Liver (tissue), 9 donors: ENCODE measurements around the gene PTPRS. TPM values are rescaled to one million over a fixed set of nuclear protein-coding genes. Genes with fewer than 3 reads are reported as not detected.
A peak's percentile ranks its signal among the peaks of the same experiment; 100 is the strongest.

Source experiments
- DNase-seq: peaks from one replicate; pipeline ENCODE4 v3.0.0-alpha.2; 2017; ENCODE audit warnings: low spot score
- H3K27ac ChIP-seq, 2 donors: one replicate each; pipeline ENCODE4 v1.7.0; 2013; ENCODE audit warnings: inconsistent platforms in 2 of 2, low read length in 2 of 2, control low read depth in 1 of 2, low read depth in 1 of 2, mild to moderate bottlenecking in 1 of 2
- H3K27me3 ChIP-seq, 4 donors: one replicate each; pipeline versions ENCODE4 v1.6.1 to v1.7.0; 2013; ENCODE audit warnings: low read length in 3 of 4, inconsistent platforms in 1 of 4, mild to moderate bottlenecking in 1 of 4, moderate library complexity in 1 of 4; ENCODE audit not compliant: control insufficient read depth in 4 of 4, insufficient read depth in 4 of 4
- H3K36me3 ChIP-seq, 4 donors: one replicate each; pipeline versions ENCODE4 v1.6.1 to v1.7.0; 2013; ENCODE audit warnings: low read length in 3 of 4, mild to moderate bottlenecking in 3 of 4, low read depth in 1 of 4, moderate library complexity in 1 of 4; ENCODE audit not compliant: control insufficient read depth in 4 of 4, insufficient read depth in 3 of 4
- H3K4me1 ChIP-seq, 4 donors: one replicate each; pipeline versions ENCODE4 v1.6.1 to v1.7.0; 2013; ENCODE audit warnings: low read length in 3 of 4, mild to moderate bottlenecking in 3 of 4, moderate library complexity in 1 of 4; ENCODE audit not compliant: control insufficient read depth in 4 of 4, insufficient read depth in 4 of 4
- H3K4me3 ChIP-seq, 3 donors: one replicate each; pipeline versions ENCODE4 v1.6.1 to v1.7.0; 2013; ENCODE audit warnings: low read length in 3 of 3, control low read depth in 1 of 3, low read depth in 1 of 3, mild to moderate bottlenecking in 1 of 3
- H3K9ac ChIP-seq, 2 donors: one replicate each; pipeline ENCODE4 v1.7.0; 2013; ENCODE audit warnings: low read length in 2 of 2, mild to moderate bottlenecking in 2 of 2, moderate library complexity in 2 of 2, control low read depth in 1 of 2, low read depth in 1 of 2
- H3K9me3 ChIP-seq, 4 donors: one replicate each; pipeline versions ENCODE4 v1.6.1 to v1.7.0; 2013; ENCODE audit warnings: low read length in 3 of 4; ENCODE audit not compliant: control insufficient read depth in 4 of 4
- EGR1 ChIP-seq, 2 donors: IDR thresholded peaks; 2 replicates each; pipeline ENCODE4 v1.6.1; 2016 to 2018; ENCODE audit warnings: antibody characterized with exemption in 2 of 2, low read depth in 2 of 2
- FOXA1 ChIP-seq: IDR thresholded peaks from 2 replicates; pipeline ENCODE4 v1.6.1; 2016; ENCODE audit warnings: antibody characterized with exemption
- FOXA2 ChIP-seq: IDR thresholded peaks from 2 replicates; pipeline ENCODE4 v1.6.1; 2016; ENCODE audit warnings: antibody characterized with exemption
- HNF4A ChIP-seq, 2 donors: conservative IDR thresholded peaks; 2 replicates each; pipeline ENCODE4 v1.6.1; 2016; ENCODE audit warnings: antibody characterized with exemption in 2 of 2, mild to moderate bottlenecking in 2 of 2
- HNF4G ChIP-seq: IDR thresholded peaks from 2 replicates; pipeline ENCODE4 v1.6.1; 2016; ENCODE audit warnings: antibody characterized with exemption
- JUND ChIP-seq, 2 donors: IDR thresholded peaks; 2 replicates each; pipeline ENCODE4 v1.6.1; 2016; ENCODE audit warnings: antibody characterized with exemption in 2 of 2
- NR2F2 ChIP-seq: IDR thresholded peaks from 2 replicates; pipeline ENCODE4 v1.6.1; 2016; ENCODE audit warnings: antibody characterized with exemption
- RAD21 ChIP-seq, 2 donors: IDR thresholded peaks; 2 replicates each; pipeline ENCODE4 v1.6.1; 2016; ENCODE audit warnings: antibody characterized with exemption in 2 of 2, mild to moderate bottlenecking in 2 of 2
- RXRA ChIP-seq, 2 donors: IDR thresholded peaks; 2 replicates each; pipeline ENCODE4 v1.6.1; 2017 to 2018; ENCODE audit warnings: antibody characterized with exemption in 2 of 2, mild to moderate bottlenecking in 1 of 2
- SP1 ChIP-seq: IDR thresholded peaks from 2 replicates; pipeline ENCODE4 v1.6.1; 2018; ENCODE audit warnings: antibody characterized with exemption, mild to moderate bottlenecking
- TAF1 ChIP-seq: conservative IDR thresholded peaks from 2 replicates; pipeline ENCODE4 v1.6.1; 2016; ENCODE audit warnings: antibody characterized with exemption, mild to moderate bottlenecking
- WGBS: extraction: QIAGEN DNeasy Blood & Tissue Kit; methylation state at CpG from one replicate; pipeline ENCODE4 v1.1.7; 2013; 5-methylcytosine and 5-hydroxymethylcytosine counted together
- polyA plus RNA-seq, 2 donors: library from polyadenylated mRNA; stranded (reverse) in 1 of 2; unstranded in 1 of 2; fragments of 200-250 nt in 1 of 2; fragments of >200 nt in 1 of 2; fragmentation: Nextera tagmentation in 1 of 2; extraction: Ambion mirVana in 1 of 2; gene quantifications; one replicate each; pipeline versions ENCODE4 v1.2.1 to v1.2.3, GENCODE V29; 2013 to 2015
- total RNA-seq, 2 donors: library from RNA; depleted of rRNA; stranded (reverse); fragments of >200 nt; gene quantifications; one replicate each; pipeline ENCODE4 v1.2.3, GENCODE V29; 2014
- TF ChIP-seq, protein P1 (sequence below): fragments of 150-350 bp; IDR thresholded peaks from 2 replicates; pipeline ENCODE4 v1.5.1; 2017; ENCODE audit warnings: improper control_type of control experiment, low read depth, low read length; ENCODE audit not compliant: missing input control
- TF ChIP-seq, protein P2 (sequence below): IDR thresholded peaks from 2 replicates; pipeline ENCODE4 v1.6.1; 2016; ENCODE audit warnings: antibody characterized with exemption, mild to moderate bottlenecking
- TF ChIP-seq, protein P3 (sequence below): IDR thresholded peaks from 2 replicates; pipeline ENCODE4 v1.6.1; 2016; ENCODE audit warnings: antibody characterized with exemption
- TF ChIP-seq, protein P4 (sequence below): IDR thresholded peaks from 2 replicates; pipeline ENCODE4 v1.6.1; 2016; ENCODE audit warnings: antibody characterized with exemption
- TF ChIP-seq, protein P5 (sequence below): IDR thresholded peaks from 2 replicates; pipeline ENCODE4 v1.6.1; 2016; ENCODE audit warnings: antibody characterized with exemption
- donor health status: healthy.
- donor health status: healthy.
- donor health status: healthy.
- donor health status: healthy.
- donor health status: healthy.

The PTPRS gene
- total and polyA plus RNA-seq, 4 donors: 1.3 to 49.7 (median 20.2) TPM

DNA sequence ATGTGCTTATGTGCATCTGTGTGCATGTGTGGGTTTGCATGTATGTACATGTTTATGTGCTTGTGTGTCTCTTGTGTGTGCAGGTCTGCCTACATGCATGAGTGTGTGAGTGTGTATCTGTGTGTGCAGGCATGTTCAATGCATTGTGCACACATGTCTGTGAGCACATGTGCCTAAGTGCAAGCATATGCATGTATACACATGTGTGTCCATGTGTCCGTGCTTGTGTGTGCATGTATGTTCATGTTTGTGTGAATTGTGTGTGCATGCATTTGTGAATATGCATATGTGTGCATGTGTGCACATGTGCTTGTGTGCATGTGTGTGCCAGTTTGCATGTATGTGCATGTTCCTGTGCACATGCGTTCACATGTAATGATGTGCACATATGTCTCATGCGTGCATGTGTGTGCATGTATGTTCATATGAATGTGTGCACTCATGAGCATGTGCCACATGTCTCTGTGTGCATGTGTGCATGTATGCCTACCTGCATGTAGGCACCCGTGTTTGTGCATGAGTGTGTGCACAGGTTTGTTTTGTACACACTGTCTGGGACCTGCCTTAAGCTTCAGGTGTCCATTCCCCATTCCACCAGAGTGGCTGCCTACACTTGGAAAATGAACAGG, 32.1 kb upstream of the PTPRS start:
- Histone ChIP-seq H3K4me3 (no peak overlapping the region), H3K4me1 (no peaks in the 10 kb centered on the region), H3K9ac (no peak overlapping the region), H3K27ac (no peak overlapping the region), H3K27me3 (peaks cover 0 to 2% (median 0%) of the 10 kb centered on the region in 4 donors), H3K36me3 (no peaks in the 10 kb centered on the region), H3K9me3 (no peaks in the 10 kb centered on the region)
- no peak for DNase-seq
- WGBS: 78% methylated on average over 4 of the region's 4 CpGs
- no peak for TF ChIP-seq TAF1

DNA sequence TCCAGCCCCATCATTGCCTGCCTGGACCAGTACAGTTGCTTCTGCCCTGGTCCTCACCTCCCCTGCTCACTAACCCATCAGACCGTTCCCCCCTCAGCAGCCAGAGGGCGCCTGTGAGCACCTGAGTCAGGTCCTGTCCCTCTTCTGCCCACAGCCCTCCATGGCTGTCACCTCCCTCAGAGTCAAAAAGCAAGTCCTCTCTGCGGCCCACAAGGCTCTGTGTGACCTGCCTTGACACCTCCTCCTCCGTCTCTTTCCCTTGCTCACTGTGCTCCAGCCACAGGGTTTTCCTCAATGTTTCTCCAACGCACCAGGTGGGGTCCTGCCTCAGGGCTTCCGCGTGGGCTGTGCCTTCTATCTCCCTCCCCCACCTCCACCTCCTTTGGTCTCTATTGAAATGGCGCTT, 29.4 kb upstream of the PTPRS start:
- TF ChIP-seq, protein P1, sequence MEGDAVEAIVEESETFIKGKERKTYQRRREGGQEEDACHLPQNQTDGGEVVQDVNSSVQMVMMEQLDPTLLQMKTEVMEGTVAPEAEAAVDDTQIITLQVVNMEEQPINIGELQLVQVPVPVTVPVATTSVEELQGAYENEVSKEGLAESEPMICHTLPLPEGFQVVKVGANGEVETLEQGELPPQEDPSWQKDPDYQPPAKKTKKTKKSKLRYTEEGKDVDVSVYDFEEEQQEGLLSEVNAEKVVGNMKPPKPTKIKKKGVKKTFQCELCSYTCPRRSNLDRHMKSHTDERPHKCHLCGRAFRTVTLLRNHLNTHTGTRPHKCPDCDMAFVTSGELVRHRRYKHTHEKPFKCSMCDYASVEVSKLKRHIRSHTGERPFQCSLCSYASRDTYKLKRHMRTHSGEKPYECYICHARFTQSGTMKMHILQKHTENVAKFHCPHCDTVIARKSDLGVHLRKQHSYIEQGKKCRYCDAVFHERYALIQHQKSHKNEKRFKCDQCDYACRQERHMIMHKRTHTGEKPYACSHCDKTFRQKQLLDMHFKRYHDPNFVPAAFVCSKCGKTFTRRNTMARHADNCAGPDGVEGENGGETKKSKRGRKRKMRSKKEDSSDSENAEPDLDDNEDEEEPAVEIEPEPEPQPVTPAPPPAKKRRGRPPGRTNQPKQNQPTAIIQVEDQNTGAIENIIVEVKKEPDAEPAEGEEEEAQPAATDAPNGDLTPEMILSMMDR: peak; percentile 66
- TF ChIP-seq NR2F2: no peak
- TF ChIP-seq RAD21 (IDR thresholded peaks at IDR 0.05): peak; percentile 59 to 75
- TF ChIP-seq, protein P2, sequence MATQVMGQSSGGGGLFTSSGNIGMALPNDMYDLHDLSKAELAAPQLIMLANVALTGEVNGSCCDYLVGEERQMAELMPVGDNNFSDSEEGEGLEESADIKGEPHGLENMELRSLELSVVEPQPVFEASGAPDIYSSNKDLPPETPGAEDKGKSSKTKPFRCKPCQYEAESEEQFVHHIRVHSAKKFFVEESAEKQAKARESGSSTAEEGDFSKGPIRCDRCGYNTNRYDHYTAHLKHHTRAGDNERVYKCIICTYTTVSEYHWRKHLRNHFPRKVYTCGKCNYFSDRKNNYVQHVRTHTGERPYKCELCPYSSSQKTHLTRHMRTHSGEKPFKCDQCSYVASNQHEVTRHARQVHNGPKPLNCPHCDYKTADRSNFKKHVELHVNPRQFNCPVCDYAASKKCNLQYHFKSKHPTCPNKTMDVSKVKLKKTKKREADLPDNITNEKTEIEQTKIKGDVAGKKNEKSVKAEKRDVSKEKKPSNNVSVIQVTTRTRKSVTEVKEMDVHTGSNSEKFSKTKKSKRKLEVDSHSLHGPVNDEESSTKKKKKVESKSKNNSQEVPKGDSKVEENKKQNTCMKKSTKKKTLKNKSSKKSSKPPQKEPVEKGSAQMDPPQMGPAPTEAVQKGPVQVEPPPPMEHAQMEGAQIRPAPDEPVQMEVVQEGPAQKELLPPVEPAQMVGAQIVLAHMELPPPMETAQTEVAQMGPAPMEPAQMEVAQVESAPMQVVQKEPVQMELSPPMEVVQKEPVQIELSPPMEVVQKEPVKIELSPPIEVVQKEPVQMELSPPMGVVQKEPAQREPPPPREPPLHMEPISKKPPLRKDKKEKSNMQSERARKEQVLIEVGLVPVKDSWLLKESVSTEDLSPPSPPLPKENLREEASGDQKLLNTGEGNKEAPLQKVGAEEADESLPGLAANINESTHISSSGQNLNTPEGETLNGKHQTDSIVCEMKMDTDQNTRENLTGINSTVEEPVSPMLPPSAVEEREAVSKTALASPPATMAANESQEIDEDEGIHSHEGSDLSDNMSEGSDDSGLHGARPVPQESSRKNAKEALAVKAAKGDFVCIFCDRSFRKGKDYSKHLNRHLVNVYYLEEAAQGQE: no peak
- Histone ChIP-seq H3K27me3 (peaks cover 0 to 2% (median 0%) of the 10 kb centered on the region in 4 donors), H3K27ac (no peak overlapping the region), H3K4me1 (no peaks in the 10 kb centered on the region), H3K9ac (no peak overlapping the region), H3K9me3 (no peaks in the 10 kb centered on the region), H3K4me3 (no peak overlapping the region), H3K36me3 (no peaks in the 10 kb centered on the region)
- peak; percentile 68 for DNase-seq
- WGBS: 33% methylated on average over 8 of the region's 8 CpGs

DNA sequence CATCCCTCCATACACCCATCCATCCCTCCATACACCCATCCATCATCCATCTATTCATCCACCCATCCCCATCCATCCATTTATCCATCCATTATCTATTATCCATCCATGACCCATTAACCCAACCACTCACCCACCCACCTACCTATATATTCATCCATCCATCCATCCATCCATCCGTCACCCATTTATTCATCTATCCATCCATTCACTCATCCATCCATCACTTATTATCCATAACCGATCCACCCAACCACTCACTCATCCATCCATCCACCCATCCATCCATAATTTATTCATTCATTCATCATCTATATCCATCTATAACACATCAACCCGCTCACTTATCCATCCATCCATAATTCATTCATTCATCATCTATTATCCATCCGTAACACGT, 28.7 kb upstream of the PTPRS start:
- WGBS: 85% methylated on average over 5 of the region's 5 CpGs

DNA sequence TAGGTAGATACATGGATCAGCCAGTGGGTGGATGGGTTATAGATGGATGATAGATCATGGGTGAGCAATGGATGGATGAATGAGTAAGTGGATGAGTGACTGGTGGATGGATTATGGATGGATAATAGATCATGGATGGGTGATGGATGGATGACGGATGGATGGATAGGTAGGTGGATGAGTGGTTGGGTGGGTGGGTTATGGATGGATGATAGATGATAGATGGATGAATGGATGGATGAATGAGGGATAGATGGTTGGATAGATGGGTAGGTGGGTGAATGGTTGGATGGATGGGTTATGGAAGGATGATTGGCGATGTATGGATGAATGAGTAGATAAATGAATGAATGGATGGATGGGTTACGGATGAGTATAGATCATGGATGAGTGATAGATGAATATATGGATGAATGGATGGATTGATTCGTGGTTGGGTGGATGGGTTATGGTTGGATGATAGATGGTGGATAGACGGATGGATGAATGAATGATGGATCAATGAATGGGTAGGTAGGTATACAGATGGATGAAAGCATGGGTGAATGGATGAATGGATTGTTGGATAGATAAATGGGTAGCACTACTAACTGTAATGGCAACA, 27.0 kb upstream of the PTPRS start:
- no peak for DNase-seq
- Histone ChIP-seq H3K27me3 (peaks cover 0 to 3% (median under 1%) of the 10 kb centered on the region in 4 donors), H3K4me3 (no peak overlapping the region), H3K9ac (no peak overlapping the region), H3K9me3 (no peaks in the 10 kb centered on the region), H3K4me1 (no peaks in the 10 kb centered on the region), H3K27ac (no peak overlapping the region), H3K36me3 (no peaks in the 10 kb centered on the region)
- WGBS: 77% methylated on average over 5 of the region's 5 CpGs
- TF ChIP-seq FOXA1 (no peak), HNF4A (conservative IDR thresholded peaks at IDR 0.05) (no peak), SP1 (no peak), HNF4G (no peak), NR2F2 (no peak), FOXA2 (no peak), EGR1 (IDR thresholded peaks at IDR 0.05; ENCODE audit: low read depth in 2 of 2) (no peak), RXRA (IDR thresholded peaks at IDR 0.05) (no peak), JUND (IDR thresholded peaks at IDR 0.05) (no peak)
- TF ChIP-seq, protein P3, sequence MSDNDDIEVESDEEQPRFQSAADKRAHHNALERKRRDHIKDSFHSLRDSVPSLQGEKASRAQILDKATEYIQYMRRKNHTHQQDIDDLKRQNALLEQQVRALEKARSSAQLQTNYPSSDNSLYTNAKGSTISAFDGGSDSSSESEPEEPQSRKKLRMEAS: no peak
- TF ChIP-seq, protein P4, sequence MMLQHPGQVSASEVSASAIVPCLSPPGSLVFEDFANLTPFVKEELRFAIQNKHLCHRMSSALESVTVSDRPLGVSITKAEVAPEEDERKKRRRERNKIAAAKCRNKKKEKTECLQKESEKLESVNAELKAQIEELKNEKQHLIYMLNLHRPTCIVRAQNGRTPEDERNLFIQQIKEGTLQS: no peak
- TF ChIP-seq, protein P5, sequence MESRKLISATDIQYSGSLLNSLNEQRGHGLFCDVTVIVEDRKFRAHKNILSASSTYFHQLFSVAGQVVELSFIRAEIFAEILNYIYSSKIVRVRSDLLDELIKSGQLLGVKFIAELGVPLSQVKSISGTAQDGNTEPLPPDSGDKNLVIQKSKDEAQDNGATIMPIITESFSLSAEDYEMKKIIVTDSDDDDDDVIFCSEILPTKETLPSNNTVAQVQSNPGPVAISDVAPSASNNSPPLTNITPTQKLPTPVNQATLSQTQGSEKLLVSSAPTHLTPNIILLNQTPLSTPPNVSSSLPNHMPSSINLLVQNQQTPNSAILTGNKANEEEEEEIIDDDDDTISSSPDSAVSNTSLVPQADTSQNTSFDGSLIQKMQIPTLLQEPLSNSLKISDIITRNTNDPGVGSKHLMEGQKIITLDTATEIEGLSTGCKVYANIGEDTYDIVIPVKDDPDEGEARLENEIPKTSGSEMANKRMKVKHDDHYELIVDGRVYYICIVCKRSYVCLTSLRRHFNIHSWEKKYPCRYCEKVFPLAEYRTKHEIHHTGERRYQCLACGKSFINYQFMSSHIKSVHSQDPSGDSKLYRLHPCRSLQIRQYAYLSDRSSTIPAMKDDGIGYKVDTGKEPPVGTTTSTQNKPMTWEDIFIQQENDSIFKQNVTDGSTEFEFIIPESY: no peak

More for the DNA sequence above, 28.7 kb upstream of the PTPRS start:
- H3K27me3 ChIP-seq: peaks cover 0 to 3% (median under 1%) of the 10 kb centered on the region in 4 donors
- H3K4me3 ChIP-seq: no peak overlapping the region
- no peak for DNase-seq
- H3K9me3 ChIP-seq: no peaks in the 10 kb centered on the region
- H3K36me3 ChIP-seq: no peaks in the 10 kb centered on the region
- TF ChIP-seq NR2F2: no peak
- no peak overlapping the region for H3K9ac ChIP-seq
- no peaks in the 10 kb centered on the region for H3K4me1 ChIP-seq
- H3K27ac ChIP-seq: no peak overlapping the region
